Fibroblast of lung (primary cell): Measurements from ENCODE around the gene NTRK2.

Experiments used
- CTCF ChIP-seq, 2 donors: IDR thresholded peaks in 1 of 2; conservative IDR thresholded peaks in 1 of 2; 1 replicate in 1 of 2; 2 replicates in 1 of 2; pipeline ENCODE4 v1.5.1; 2011 to 2012; ENCODE audit warnings: low read length in 2 of 2, control low read depth in 1 of 2, inconsistent platforms in 1 of 2, low read depth in 1 of 2, mild to moderate bottlenecking in 1 of 2
- EZH2 ChIP-seq: IDR thresholded peaks from 2 replicates; pipeline ENCODE4 v1.5.1; 2012; ENCODE audit warnings: low read length, control low read depth, mild to moderate bottlenecking; ENCODE audit errors: missing control alignments

- TF ChIP-seq CTCF (conservative IDR thresholded peaks at IDR 0.05 in 1 of 2, IDR thresholded peaks at IDR 0.05 in 1 of 2; ENCODE audit: low read depth in 1 of 2, low read length in 2 of 2) (no peak), EZH2 (no peak)
Observed at GRCh38 chr9:84950879-84951811, 281.6 kb downstream of the NTRK2 start.
